ENCODE measurements around the gene FGD5. TPM values are rescaled to one million over a fixed set of nuclear protein-coding genes. Genes with fewer than 3 reads are reported as not detected.

The FGD5 gene
- total RNA-seq, 4 donors from 2014 or later: 0.80 to 12.0 (median 3.9) TPM

DNA sequence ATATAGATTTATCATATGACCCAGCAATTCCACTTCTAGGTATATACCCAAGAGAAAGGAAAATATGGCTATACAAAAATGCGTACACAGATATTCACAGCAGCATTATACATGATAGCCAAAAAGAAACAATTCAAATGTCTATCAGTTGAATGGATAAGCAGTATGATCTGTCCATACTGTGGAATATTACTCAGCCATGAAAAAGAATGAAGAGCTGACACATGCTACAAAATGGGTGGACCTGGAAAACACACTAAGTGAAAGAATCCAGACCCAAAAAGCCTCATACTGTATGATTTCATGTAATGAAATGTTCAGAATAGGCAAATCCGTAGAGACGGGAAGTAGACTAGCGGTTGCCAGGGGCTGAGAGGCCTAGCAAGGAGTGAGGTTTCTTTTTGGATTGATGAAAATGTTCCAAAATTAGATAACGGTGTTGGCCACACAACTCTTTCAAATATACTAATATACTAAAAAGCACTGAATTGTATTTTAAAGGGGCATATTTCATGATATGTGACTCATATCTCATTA, 33.4 kb downstream of the FGD5 start:
- WGBS, 2 donors: 84 to 85% methylated on average over 5 of the region's 5 CpGs
- H3K27ac ChIP-seq: peak overlapping the region in 1 of 4 donors; percentile 54

GRCh38 chr3:14852717-14853116, 34.0 kb downstream of the FGD5 start:
- H3K9me3 ChIP-seq: peaks cover 0 to 4% (median 0%) of the 10 kb centered on the region in 3 donors
- H3K4me3 ChIP-seq: no peak overlapping the region
- TF ChIP-seq, protein P1, sequence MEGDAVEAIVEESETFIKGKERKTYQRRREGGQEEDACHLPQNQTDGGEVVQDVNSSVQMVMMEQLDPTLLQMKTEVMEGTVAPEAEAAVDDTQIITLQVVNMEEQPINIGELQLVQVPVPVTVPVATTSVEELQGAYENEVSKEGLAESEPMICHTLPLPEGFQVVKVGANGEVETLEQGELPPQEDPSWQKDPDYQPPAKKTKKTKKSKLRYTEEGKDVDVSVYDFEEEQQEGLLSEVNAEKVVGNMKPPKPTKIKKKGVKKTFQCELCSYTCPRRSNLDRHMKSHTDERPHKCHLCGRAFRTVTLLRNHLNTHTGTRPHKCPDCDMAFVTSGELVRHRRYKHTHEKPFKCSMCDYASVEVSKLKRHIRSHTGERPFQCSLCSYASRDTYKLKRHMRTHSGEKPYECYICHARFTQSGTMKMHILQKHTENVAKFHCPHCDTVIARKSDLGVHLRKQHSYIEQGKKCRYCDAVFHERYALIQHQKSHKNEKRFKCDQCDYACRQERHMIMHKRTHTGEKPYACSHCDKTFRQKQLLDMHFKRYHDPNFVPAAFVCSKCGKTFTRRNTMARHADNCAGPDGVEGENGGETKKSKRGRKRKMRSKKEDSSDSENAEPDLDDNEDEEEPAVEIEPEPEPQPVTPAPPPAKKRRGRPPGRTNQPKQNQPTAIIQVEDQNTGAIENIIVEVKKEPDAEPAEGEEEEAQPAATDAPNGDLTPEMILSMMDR (IDR thresholded peaks at IDR 0.05): no peak
- TF ChIP-seq POLR2A (IDR thresholded peaks at IDR 0.05): no peak
- H3K36me3 ChIP-seq: no peaks in the 10 kb centered on the region
- no peaks in the 10 kb centered on the region for H3K27me3 ChIP-seq
- H3K27ac ChIP-seq: peak overlapping the region in 2 of 4 donors; percentile 47 to 54
- WGBS, 2 donors: 83% methylated on average over 2 to 4 of the region's 10 CpGs
- intact Hi-C loops (cut with DNase I): no loop called here
- DNase-seq: no peak
- peaks cover 5 to 37% (median 12%) of the 10 kb centered on the region in 3 donors for H3K4me1 ChIP-seq

More for the DNA sequence above, 33.4 kb downstream of the FGD5 start:
- TF ChIP-seq, protein P1 (IDR thresholded peaks at IDR 0.05): no peak
- no peak for TF ChIP-seq POLR2A (IDR thresholded peaks at IDR 0.05)
- no peak overlapping the region for H3K4me3 ChIP-seq
- intact Hi-C loops (cut with DNase I): no loop called here
- H3K4me1 ChIP-seq: peaks cover 8 to 43% (median 15%) of the 10 kb centered on the region in 3 donors
- no peaks in the 10 kb centered on the region for H3K36me3 ChIP-seq
- H3K27me3 ChIP-seq: no peaks in the 10 kb centered on the region
- peaks cover 0 to 4% (median 0%) of the 10 kb centered on the region in 3 donors for H3K9me3 ChIP-seq
- no peak for DNase-seq

GRCh38 chr3:14853271-14853951, 34.6 kb downstream of the FGD5 start:
- intact Hi-C loops (cut with DNase I): no loop called here
- H3K36me3 ChIP-seq: no peaks in the 10 kb centered on the region
- 57 to 73% methylated on average over 11 to 14 of the region's 15 CpGs for WGBS, 2 donors
- H3K9me3 ChIP-seq: peaks cover 0 to 4% (median 0%) of the 10 kb centered on the region in 3 donors
- peak overlapping the region in 2 of 4 donors; percentile 47 to 54 for H3K27ac ChIP-seq
- no peaks in the 10 kb centered on the region for H3K27me3 ChIP-seq
- no peak for TF ChIP-seq POLR2A (IDR thresholded peaks at IDR 0.05)
- TF ChIP-seq, protein P1 (IDR thresholded peaks at IDR 0.05): no peak
- H3K4me3 ChIP-seq: no peak overlapping the region
- no peak for DNase-seq
- peaks cover 0 to 30% (median 5%) of the 10 kb centered on the region in 3 donors for H3K4me1 ChIP-seq

GRCh38 chr3:14857506-14857905, 38.7 kb downstream of the FGD5 start:
- Histone ChIP-seq H3K4me1 (peaks cover 0 to 26% (median 9%) of the 10 kb centered on the region in 3 donors), H3K27ac (no peak overlapping the region), H3K9me3 (peaks cover 0 to 4% (median 0%) of the 10 kb centered on the region in 3 donors), H3K27me3 (peaks cover 0 to 14% (median 0%) of the 10 kb centered on the region in 4 donors), H3K4me3 (no peak overlapping the region), H3K36me3 (no peaks in the 10 kb centered on the region)
- DNase-seq: no peak
- intact Hi-C loops (cut with DNase I): no loop called here
- 74 to 84% methylated on average over 2 of the region's 3 CpGs for WGBS, 2 donors
- no peak for TF ChIP-seq POLR2A (IDR thresholded peaks at IDR 0.05)
- TF ChIP-seq, protein P1 (IDR thresholded peaks at IDR 0.05): no peak

DNA sequence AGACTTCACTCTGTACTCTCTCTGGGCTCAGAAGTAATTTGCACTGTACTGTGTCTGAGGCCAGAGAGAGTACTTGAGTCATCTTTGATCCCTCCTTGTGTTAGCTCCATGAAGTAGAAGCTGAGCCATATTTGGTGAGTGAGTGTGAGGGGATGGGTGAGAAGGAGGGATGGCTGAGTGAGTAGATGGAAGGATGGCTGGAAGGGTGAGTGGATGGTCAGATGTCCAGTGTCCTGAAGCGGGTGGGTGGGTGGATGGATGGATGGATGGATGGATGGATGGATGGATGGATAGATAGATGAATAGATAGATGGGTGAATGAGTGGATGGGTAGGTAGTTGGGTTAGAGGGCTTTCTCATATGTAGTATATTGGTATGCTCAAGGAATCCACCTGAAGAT, 39.3 kb downstream of the FGD5 start:
- intact Hi-C loops (cut with DNase I): no loop called here
- Histone ChIP-seq H3K27me3 (peaks cover 0 to 15% (median 0%) of the 10 kb centered on the region in 4 donors), H3K9me3 (peaks cover 0 to 4% (median 0%) of the 10 kb centered on the region in 3 donors), H3K4me1 (peaks cover 0 to 27% (median 9%) of the 10 kb centered on the region in 3 donors), H3K27ac (no peak overlapping the region), H3K4me3 (no peak overlapping the region), H3K36me3 (no peaks in the 10 kb centered on the region)
- WGBS, 2 donors: 100% methylated on average over 1 of the region's 1 CpG
- no peak for DNase-seq
- TF ChIP-seq, protein P1 (IDR thresholded peaks at IDR 0.05): no peak
- TF ChIP-seq POLR2A (IDR thresholded peaks at IDR 0.05): no peak

All from esophagus squamous epithelium (tissue), 5 donors.